Neural cell (in vitro differentiated cells): Measurements from ENCODE around the gene TMEM232. TPM values are rescaled to one million over a fixed set of nuclear protein-coding genes. Genes with fewer than 3 reads are reported as not detected.

Experiments
- H2AFZ ChIP-seq: fragments of 200-600, 300-800 bp; sonication (generic), shearing (Covaris generic); 2 replicates; pipeline ENCODE4 v1.6.0; 2014; ENCODE audit warnings: low read depth, mild to moderate bottlenecking, antibody characterized with exemption, low read length, moderate library complexity
- H3F3A ChIP-seq: fragments of 200-600 bp; shearing (Covaris generic); 2 replicates; pipeline ENCODE4 v1.6.1; 2016; ENCODE audit warnings: mild to moderate bottlenecking, moderate library complexity, mixed read lengths, antibody characterized with exemption, low read length; ENCODE audit not compliant: insufficient read depth, poor library complexity, severe bottlenecking
- H3K27ac ChIP-seq: fragments of 200-600, 300-800 bp; sonication (generic), shearing (Covaris generic); 2 replicates; pipeline ENCODE4 v1.5.1; 2014; ENCODE audit warnings: mild to moderate bottlenecking, low read length, moderate library complexity
- H3K27me3 ChIP-seq: fragments of 300-800, 200-600 bp; sonication (generic), shearing (Covaris generic); 2 replicates; pipeline ENCODE4 v1.6.0; 2014; ENCODE audit warnings: mild to moderate bottlenecking, low read depth, low read length, moderate library complexity; ENCODE audit not compliant: insufficient read depth
- H3K36me3 ChIP-seq: fragments of 300-800, 200-600 bp; sonication (generic), shearing (Covaris generic); 2 replicates; pipeline ENCODE4 v1.5.1; 2014; ENCODE audit warnings: mild to moderate bottlenecking, antibody characterized with exemption, low read length, moderate library complexity; ENCODE audit not compliant: insufficient read depth
- H3K4me2 ChIP-seq: fragments of 300-800, 200-600 bp; sonication (generic), shearing (Covaris generic); 2 replicates; pipeline ENCODE4 v1.6.0; 2014; ENCODE audit warnings: mild to moderate bottlenecking, low read length
- H3K4me3 ChIP-seq: fragments of 300-800, 200-600 bp; sonication (generic), shearing (Covaris generic); 2 replicates; pipeline ENCODE4 v1.5.1; 2014; ENCODE audit warnings: mild to moderate bottlenecking, low read length, moderate library complexity
- H3K79me2 ChIP-seq: fragments of 200-600 bp; shearing (Covaris generic); replicated peaks from 2 replicates; pipeline ENCODE4 v1.6.0; 2014; ENCODE audit warnings: mild to moderate bottlenecking, low read length, moderate library complexity; ENCODE audit not compliant: insufficient read depth
- H3K9ac ChIP-seq: fragments of 300-800, 200-600 bp; sonication (generic), shearing (Covaris generic); 2 replicates; pipeline ENCODE4 v1.6.1; 2016; ENCODE audit warnings: mild to moderate bottlenecking, low read length, mixed read lengths
- H3K9me2 ChIP-seq: fragments of 200-600 bp; shearing (Covaris generic); 2 replicates; pipeline ENCODE4 v1.6.1; 2016; ENCODE audit warnings: mild to moderate bottlenecking, low read length, mixed read lengths; ENCODE audit not compliant: insufficient read depth
- H3K9me3 ChIP-seq: fragments of 200-600, 300-800 bp; sonication (generic), shearing (Covaris generic); 2 replicates; pipeline ENCODE4 v1.6.1; 2016; ENCODE audit warnings: mild to moderate bottlenecking, mixed run types, low read length, moderate library complexity, mixed read lengths
- H4K20me1 ChIP-seq: fragments of 200-600 bp; shearing (Covaris generic); 2 replicates; pipeline ENCODE4 v1.6.1; 2016; ENCODE audit warnings: mild to moderate bottlenecking, mixed run types; ENCODE audit not compliant: insufficient read depth
- CTCF ChIP-seq: fragments of 450-650 bp; IDR thresholded peaks from 2 replicates; pipeline ENCODE4 v1.5.1; 2014; ENCODE audit warnings: antibody characterized with exemption, mild to moderate bottlenecking, moderate library complexity; ENCODE audit not compliant: poor library complexity, severe bottlenecking
- EP300 ChIP-seq: fragments of 450-650 bp; conservative IDR thresholded peaks from 2 replicates; pipeline ENCODE4 v1.6.1; 2014; ENCODE audit warnings: antibody characterized with exemption, mild to moderate bottlenecking, moderate library complexity; ENCODE audit not compliant: poor library complexity, severe bottlenecking
- EZH2 ChIP-seq: fragments of 200-600, 300-800 bp; shearing (Covaris generic), sonication (generic); IDR thresholded peaks from 2 replicates; pipeline ENCODE4 v1.6.1; 2014; ENCODE audit warnings: antibody characterized with exemption, low read length, borderline replicate concordance, mild to moderate bottlenecking; ENCODE audit not compliant: insufficient read depth, poor library complexity, severe bottlenecking
- MXI1 ChIP-seq: fragments of 450-650 bp; conservative IDR thresholded peaks from 2 replicates; pipeline ENCODE4 v1.6.1; 2014; ENCODE audit warnings: antibody characterized with exemption, mild to moderate bottlenecking; ENCODE audit not compliant: poor library complexity, severe bottlenecking
- POLR2AphosphoS5 ChIP-seq: IDR thresholded peaks from 2 replicates; pipeline ENCODE4 v1.6.1; 2012
- RAD21 ChIP-seq: fragments of 450-650 bp; conservative IDR thresholded peaks from 2 replicates; pipeline ENCODE4 v1.6.1; 2014; ENCODE audit warnings: antibody characterized with exemption, mild to moderate bottlenecking, moderate library complexity
- REST ChIP-seq: IDR thresholded peaks from 2 replicates; pipeline ENCODE4 v1.6.1; 2012; ENCODE audit warnings: borderline replicate concordance
- SMC3 ChIP-seq: fragments of 450-650 bp; conservative IDR thresholded peaks from 2 replicates; pipeline ENCODE4 v1.6.1; 2014; ENCODE audit warnings: antibody characterized with exemption, mild to moderate bottlenecking, moderate library complexity; ENCODE audit not compliant: poor library complexity
- TAF1 ChIP-seq: IDR thresholded peaks from 2 replicates; pipeline ENCODE4 v1.6.1; 2012; ENCODE audit warnings: low read depth
- polyA plus RNA-seq: library from polyadenylated mRNA; depleted of rRNA; stranded (reverse); fragments of >200 nt; gene quantifications from 2 replicates; pipeline ENCODE4 v1.2.3, GENCODE V29; 2014

TMEM232 gene
- polyA plus RNA-seq, 1 donor from 2014 or later: 7.4 TPM

- no peaks in the 10 kb centered on the region for H3K36me3 ChIP-seq
- no peaks in the 10 kb centered on the region for H3K9me3 ChIP-seq
- no peak overlapping the region for H3K27ac ChIP-seq
- H3K9ac ChIP-seq: no peak overlapping the region
- H3K27me3 ChIP-seq: no peaks in the 10 kb centered on the region
- H3K4me3 ChIP-seq: no peak overlapping the region
- H3K4me2 ChIP-seq: no peak overlapping the region
- H3K79me2 ChIP-seq: no peaks in the 10 kb centered on the region
- H4K20me1 ChIP-seq: no peaks in the 10 kb centered on the region
- no peaks in the 10 kb centered on the region for H3F3A ChIP-seq
- TF ChIP-seq POLR2AphosphoS5: no peak
- TF ChIP-seq MXI1: no peak
- no peak for TF ChIP-seq EZH2
- no peak for TF ChIP-seq TAF1
- no peak for TF ChIP-seq SMC3
- TF ChIP-seq CTCF: no peak
- H2AFZ ChIP-seq: no peak overlapping the region
- H3K9me2 ChIP-seq: no peaks in the 10 kb centered on the region
These were observed 73.1 kb downstream of the TMEM232 start for GRCh38 chr5:110653231-110653970.

GRCh38 chr5:110651507-110651906 is 75.0 kb downstream of the TMEM232 start:
- H3K4me2 ChIP-seq: no peak overlapping the region
- H3K36me3 ChIP-seq: no peaks in the 10 kb centered on the region
- no peak overlapping the region for H3K4me3 ChIP-seq
- no peaks in the 10 kb centered on the region for H3K79me2 ChIP-seq
- H3K9me2 ChIP-seq: no peaks in the 10 kb centered on the region
- no peaks in the 10 kb centered on the region for H4K20me1 ChIP-seq
- no peaks in the 10 kb centered on the region for H3K9me3 ChIP-seq
- no peaks in the 10 kb centered on the region for H3F3A ChIP-seq
- no peaks in the 10 kb centered on the region for H3K27me3 ChIP-seq
- no peak overlapping the region for H3K9ac ChIP-seq
- H3K27ac ChIP-seq: no peak overlapping the region
- H2AFZ ChIP-seq: no peak overlapping the region
- no peak for TF ChIP-seq RAD21
- no peak for TF ChIP-seq EP300
- no peak for TF ChIP-seq EZH2
- TF ChIP-seq SMC3: no peak

GRCh38 chr5:110644357-110644756 is 82.1 kb downstream of the TMEM232 start:
- no peaks in the 10 kb centered on the region for H3K9me2 ChIP-seq
- TF ChIP-seq EZH2 (no peak), POLR2AphosphoS5 (no peak), SMC3 (no peak), EP300 (no peak), MXI1 (no peak), CTCF (no peak), REST (no peak), TAF1 (no peak), RAD21 (no peak)
- H3K4me2 ChIP-seq: no peak overlapping the region
- no peaks in the 10 kb centered on the region for H3K36me3 ChIP-seq
- no peaks in the 10 kb centered on the region for H3K79me2 ChIP-seq
- H4K20me1 ChIP-seq: no peaks in the 10 kb centered on the region
- no peaks in the 10 kb centered on the region for H3F3A ChIP-seq
- H3K9me3 ChIP-seq: no peaks in the 10 kb centered on the region
- H3K27me3 ChIP-seq: no peaks in the 10 kb centered on the region
- H3K4me3 ChIP-seq: no peak overlapping the region
- no peak overlapping the region for H3K9ac ChIP-seq
- H3K27ac ChIP-seq: no peak overlapping the region
- no peak overlapping the region for H2AFZ ChIP-seq
